Measurements from ENCODE around the gene CA4.
"Not testable (repeated sequence)": the region's sequence is repeated elsewhere in the genome, so short reads cannot be mapped to it uniquely, and the experiment has no call there.

Gene CA4

DNA sequence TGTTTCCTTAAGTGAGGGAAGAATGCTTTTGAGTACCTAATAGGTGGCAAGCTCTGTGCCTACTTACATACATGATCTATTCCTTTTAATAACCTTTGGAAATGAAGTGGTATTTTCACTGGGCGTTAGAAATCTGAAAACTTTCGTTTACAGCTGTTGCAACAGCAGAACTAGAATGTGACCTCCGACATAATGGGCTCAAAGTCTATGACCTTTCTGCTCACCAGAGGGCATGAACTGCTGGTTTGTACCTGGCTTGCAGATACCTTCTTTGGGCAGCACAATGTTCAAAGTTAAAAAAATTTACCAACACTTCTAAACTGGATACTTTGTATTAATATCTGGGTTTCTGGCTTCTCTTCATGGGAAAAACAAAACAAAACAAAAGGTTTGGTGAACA lies 24.3 kb downstream of the CA4 start:
- DNase-seq (ENCODE audit: low spot score), result no peak

DNA sequence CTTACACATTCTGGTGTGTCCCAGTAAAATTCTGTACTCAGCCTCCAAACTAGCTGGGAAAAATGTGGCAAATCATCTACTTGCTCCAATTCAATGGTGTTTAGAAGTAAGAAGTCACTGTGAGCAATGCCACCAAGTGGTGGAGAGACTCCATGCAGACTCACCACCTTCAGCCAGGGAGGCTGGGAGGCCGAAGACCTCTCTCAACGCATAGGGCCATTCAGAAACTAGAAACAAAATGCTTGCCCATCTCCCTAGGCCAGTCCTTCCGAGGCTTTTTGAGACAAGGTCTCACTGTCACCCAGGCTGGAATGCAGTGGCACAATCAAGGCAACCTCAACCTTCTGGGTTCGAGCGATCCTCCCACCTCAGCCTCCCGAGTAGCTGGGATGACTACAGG lies 25.0 kb downstream of the CA4 start:
- not testable (repeated sequence) for DNase-seq (ENCODE audit: low spot score)

DNA sequence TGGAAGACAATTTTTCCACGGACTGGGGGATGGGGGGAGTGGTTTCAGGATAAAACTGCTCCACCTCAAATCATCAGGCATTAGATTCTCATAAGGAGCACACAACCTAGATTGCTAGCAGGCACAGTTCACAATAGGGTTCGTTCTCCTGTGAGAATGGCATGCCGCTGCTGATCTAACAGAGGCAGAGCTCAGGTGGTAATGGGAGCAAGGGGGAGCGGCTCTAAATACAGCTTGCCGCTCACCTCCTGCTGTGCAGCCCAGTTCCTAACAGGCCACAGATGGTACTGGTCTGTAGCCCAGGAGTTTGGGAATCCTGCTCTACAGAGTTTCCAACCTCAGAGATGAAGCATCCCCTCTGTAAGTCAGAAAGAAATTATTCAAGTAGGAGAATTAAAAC lies 27.0 kb downstream of the CA4 start:
- DNase-seq (ENCODE audit: low spot score), result not testable (repeated sequence)

DNA sequence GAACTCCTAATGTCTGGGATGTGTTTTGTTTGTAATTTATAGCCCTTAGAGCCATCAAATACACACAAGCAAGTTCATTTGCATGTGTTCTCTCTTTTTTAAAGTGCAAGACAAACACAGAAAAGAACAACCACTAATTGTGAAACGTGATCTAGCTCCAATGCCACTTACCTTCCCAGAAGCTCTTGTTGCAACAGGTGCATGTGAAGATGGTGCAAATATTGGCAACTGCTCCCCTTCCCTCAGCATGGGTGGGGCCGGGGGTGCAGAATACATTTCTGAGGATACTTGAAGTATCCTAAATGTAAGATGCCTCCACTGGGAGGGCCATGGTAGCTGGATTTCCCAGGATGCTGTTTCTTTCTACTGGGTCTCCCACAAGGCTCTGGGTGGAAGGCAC lies 28.4 kb downstream of the CA4 start:
- not testable (repeated sequence) for DNase-seq (ENCODE audit: low spot score)

DNA sequence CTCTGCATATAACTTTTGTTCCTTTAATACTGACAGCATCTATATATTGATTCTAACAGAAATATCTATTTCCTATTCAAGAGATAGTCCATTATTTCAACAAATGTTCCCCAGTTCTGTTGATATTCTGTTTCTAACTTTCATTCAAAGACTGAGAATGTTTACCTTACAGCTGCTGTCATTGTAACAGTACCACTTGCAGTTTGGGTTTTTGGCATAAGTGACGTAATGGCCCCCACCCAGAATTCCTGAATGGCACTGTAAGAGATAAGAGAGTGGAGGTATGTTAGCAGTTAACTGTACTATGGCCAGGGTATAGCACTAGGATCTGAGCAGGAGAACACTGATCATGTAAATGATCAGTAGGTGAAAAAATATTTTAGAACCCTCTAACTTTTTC lies 30.6 kb downstream of the CA4 start:
- DNase-seq (ENCODE audit: low spot score), result not testable (repeated sequence)

DNA sequence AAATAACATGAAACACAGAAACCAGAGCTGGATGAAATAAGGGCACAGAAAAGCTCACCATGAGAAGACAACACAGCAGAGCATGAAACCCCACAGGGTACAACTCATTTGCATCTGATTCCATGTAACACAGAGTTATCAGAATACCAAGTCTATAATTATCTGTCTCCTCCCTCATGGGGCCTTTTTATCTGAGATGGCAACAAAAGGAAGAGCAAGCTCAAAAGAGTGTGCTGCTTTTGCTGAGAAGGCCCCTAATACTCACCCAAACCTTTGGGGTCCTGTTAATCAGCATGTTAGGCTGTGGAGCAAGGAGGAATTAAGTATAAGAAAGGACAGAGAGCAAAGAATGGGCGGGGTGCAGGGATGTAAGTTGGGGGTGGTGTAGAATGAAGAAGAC lies 36.6 kb downstream of the CA4 start:
- DNase-seq (ENCODE audit: low spot score), result not testable (repeated sequence)

DNA sequence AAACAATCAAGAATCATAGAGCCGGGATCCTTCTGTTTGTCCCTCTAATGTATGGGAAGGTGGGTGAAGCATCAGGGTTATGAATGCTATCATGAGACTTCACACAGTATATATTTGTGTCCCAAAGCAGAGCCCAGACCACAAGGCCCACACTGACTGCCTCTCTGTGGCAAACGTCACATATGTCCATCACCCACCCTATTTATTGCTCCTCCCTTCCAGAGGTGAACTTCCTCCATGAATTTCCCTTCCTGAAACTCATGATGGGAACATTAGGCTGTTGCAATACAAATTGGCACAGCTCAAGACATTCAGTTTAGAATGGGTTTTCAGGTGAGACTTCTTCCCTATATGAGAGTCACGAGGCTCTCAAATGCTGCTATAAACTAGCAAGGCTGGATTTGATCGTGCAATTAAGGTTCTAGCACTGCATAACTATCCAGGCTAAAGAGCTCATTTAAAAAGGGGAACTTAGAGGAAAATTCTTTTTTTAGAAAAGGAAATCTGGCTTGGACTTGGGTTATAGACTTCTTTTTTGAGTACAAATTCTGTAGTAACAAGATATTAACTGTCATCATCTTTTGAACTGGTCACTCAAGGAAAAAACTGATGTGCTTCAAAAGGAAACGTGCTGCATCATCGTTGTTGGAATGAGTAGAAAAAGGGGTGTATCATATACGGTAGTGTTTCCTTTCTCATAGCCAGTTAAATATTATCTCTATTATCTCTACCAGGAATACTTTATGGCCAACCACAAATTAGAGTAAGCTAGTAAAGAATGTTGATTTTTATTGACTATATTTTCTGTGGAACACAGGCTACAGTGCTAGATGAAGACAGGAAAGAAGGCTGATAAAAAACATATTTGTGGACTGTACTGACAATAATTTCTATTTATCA lies 37.3 kb downstream of the CA4 start:
- not testable (repeated sequence) for DNase-seq (ENCODE audit: low spot score)

DNA sequence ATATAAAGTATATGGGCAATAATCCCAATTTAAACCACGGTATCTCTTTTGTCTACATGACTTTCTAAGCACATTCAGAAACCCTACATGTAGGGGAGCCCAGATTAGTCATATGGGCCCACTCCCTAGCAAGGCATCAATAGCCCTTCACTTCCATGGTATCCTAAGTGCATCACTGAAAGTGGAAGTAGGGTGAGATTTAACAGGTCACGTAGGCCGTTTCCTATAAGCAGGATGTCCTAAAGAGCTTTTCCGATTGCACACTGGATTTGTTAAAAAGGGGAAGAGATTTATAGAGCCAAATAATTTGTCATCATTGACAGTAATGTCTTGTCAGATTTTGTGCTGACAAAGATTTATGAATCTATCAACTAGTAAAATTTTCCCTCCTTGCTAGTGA lies 39.0 kb downstream of the CA4 start:
- no peak for DNase-seq (ENCODE audit: low spot score)

DNA sequence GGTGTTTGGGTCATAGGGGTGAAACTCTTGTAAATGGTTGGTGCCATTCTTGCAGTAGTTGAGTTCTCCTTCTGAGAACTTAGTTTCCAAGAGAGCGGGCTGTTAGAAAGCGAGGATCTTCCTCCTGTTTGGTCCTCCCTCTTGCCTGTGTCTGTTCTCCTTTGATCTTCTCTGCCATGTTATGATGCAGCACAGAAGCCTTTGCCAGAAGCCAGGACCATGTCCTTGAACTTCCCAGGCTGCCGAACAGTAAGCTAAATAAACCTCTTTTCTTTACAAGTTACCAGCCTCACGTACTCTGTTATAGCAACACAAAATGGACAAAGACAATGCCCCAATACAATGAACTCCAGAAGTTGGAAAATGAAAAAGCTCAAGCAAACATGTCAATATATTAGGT lies 40.3 kb downstream of the CA4 start:
- DNase-seq (ENCODE audit: low spot score), result not testable (repeated sequence)

DNA sequence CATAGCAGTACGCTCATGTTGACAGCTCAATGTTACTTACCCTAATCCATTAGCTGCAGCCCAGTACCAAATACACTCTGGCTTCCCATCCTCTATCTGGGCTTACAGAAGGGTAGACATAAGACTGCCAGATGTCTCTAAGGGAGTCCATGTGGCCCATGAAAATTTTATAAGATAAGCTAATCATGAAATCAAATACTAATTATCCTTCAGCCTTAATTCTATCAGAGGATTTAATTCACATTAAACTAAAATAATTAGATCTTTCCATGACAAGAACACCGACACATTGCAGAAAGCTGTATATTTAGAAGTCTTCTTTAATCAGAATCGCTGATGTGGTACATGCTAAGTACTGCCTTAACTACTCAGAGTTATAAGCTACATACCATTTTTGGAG lies 43.3 kb downstream of the CA4 start:
- not testable (repeated sequence) for DNase-seq (ENCODE audit: low spot score)

DNA sequence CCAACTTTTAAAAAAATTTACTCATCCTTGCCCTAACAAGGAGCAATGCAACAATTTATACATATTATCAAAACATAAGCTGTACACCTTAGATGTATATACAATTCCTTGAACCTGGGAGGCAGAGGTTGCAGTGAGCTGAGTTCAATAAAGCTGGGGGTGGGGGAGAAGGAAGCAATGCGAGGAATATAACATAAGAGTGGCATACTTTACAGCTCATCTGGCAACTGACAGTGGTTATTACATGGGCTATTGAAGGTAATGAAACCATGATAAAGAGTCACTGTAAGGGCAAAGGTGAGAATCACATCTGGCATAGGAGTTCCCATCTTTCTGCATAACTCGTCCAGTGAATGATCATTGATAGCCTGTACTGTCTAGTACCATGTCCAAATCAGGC lies 43.7 kb downstream of the CA4 start:
- DNase-seq (ENCODE audit: low spot score), result no peak

DNA sequence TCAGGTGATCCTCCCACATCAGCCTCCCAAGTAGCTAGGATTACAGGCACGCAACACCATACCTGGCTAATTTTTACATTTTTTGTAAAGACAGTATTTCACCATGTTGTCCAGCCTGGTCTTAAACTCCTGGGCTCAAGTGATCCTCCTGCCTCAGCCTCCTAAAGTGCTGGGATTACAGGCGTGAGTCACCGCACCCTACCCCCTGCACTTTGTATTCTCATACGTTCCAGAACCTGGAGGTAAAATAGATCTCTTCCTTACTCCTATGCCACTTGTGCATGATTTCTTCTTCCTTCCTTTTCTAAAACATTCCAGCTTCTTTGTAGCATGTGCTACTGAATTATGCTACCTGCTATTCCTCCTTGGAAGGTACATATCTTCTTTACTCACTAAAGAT lies 44.4 kb downstream of the CA4 start:
- DNase-seq (ENCODE audit: low spot score), result not testable (repeated sequence)

DNA sequence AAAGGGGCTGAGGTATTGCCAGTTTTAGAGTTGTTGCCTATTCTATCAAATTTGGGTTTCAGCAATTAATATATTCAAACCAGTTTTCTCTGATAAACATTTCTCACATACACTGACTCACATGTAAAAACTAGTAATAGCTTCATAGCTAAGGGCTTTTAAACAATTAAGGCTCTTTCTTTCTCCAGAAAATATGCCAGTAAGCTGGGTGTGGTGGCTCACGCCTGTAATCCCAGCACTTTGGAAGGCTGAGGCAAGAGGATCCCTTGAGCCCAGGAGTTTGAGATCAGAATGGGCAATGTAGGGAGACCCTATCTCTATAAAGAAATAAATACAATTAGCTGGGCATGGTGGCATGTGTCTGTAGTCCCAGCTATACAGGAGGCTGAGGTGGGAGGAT lies 48.9 kb downstream of the CA4 start:
- not testable (repeated sequence) for DNase-seq (ENCODE audit: low spot score)

DNA sequence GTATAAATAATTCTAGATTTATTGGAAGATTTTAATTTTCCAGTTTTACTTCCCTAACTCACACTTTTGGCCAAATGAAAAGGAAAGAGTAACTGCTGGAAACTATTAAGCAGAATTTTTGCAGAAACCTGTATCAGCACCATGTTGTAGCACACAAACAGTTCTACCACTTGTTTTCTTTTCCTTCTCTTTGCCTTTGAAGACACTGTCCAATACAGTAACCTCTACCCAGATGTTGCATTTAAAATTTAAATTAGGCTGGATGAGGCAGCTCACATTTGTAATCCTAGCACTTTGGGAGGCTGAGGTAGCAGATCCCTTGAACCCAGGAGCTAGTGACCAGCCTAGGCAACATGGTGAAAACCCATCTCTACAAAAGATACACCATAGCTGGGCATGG lies 56.0 kb downstream of the CA4 start:
- not testable (repeated sequence) for DNase-seq (ENCODE audit: low spot score)

DNA sequence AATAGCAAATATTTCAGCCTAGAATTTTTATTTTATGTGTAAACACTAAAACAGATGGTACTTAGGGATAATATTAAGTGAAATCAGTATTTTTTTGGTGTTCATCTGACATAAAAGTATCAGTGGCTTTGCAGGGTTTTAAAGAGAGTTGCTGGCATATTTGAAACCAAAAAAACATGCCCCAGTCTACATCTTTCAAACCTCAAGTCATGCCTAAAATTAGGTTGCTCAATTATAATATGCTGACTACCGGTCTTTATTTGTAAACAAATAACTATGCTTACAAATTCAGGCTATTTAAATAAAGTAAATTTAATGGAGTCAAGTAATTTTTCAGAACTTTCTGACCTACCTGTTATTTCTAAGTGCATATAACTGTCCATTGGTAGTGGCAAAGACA lies 58.5 kb downstream of the CA4 start:
- not testable (repeated sequence) for DNase-seq (ENCODE audit: low spot score)

All from SW480 (cell line).